ENCODE results near the gene RPS21. TPM values are rescaled to one million over a fixed set of nuclear protein-coding genes. Genes with fewer than 3 reads are reported as not detected.

The RPS21 gene
- polyA plus RNA-seq, 1 donor = 2,139 TPM

GRCh38 chr20:62396367-62397239 lies 9.7 kb downstream of the RPS21 start:
- Histone ChIP-seq H3K27ac (ENCODE audit: low read length) (no peak overlapping the region), H3K9me3 (ENCODE audit: control insufficient read depth, low read depth, low read length) (peaks cover 5% of the 10 kb centered on the region), H3K4me1 (ENCODE audit: control insufficient read depth, insufficient read depth, low read length) (no peaks in the 10 kb centered on the region), H3K36me3 (ENCODE audit: control insufficient read depth, insufficient read depth, low read length) (peaks cover 39% of the 10 kb centered on the region), H3K4me3 (ENCODE audit: low read length) (no peak overlapping the region), H3K27me3 (ENCODE audit: control insufficient read depth, insufficient read depth, low read length) (no peaks in the 10 kb centered on the region)
- DNase-seq = no peak
- WGBS (ENCODE audit: insufficient coverage, low lambda C conversion rate) = no CpG with 5 or more reads among the region's 35 CpGs

DNA sequence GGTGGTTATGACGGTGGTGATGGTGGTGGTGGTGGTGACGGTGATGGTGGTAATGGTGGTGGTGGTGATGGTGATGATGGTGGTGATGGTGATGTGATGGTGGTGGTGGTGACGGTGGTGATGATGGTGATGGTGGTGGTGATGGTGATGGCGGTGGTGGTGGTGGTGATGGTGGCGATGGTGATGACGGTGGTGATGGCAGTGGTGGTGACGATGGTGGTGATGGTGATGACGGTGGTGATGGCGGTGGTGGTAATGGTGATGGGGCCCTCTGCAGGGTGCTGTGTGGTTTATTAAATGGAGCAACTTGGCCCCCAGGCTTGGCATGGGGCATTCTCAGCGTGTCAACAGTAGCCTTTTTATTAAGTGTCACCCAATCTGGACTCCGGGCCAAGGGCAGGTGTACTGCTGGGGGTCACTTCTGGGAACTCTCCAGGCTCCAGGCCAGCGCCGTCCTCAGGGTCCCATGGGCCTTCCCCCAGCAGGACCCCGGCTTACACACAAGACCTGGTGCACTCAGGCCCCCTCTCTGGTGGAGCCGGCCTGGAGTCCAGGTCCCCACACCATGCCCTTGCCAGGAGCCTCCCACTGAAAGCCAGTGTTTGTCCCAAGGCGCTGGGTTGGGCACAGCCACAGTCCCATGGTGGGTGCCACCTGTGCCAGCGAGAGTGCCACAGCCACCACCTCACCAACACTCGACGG lies 11.4 kb downstream of the RPS21 start:
- no CpG with 5 or more reads among the region's 19 CpGs for WGBS (ENCODE audit: insufficient coverage, low lambda C conversion rate)
- Histone ChIP-seq H3K4me3 (ENCODE audit: low read length) (no peak overlapping the region), H3K27ac (ENCODE audit: low read length) (no peak overlapping the region), H3K36me3 (ENCODE audit: control insufficient read depth, insufficient read depth, low read length) (peaks cover 36% of the 10 kb centered on the region), H3K4me1 (ENCODE audit: control insufficient read depth, insufficient read depth, low read length) (no peaks in the 10 kb centered on the region), H3K27me3 (ENCODE audit: control insufficient read depth, insufficient read depth, low read length) (no peaks in the 10 kb centered on the region), H3K9me3 (ENCODE audit: control insufficient read depth, low read depth, low read length) (peaks cover 5% of the 10 kb centered on the region)
- DNase-seq = no peak

DNA sequence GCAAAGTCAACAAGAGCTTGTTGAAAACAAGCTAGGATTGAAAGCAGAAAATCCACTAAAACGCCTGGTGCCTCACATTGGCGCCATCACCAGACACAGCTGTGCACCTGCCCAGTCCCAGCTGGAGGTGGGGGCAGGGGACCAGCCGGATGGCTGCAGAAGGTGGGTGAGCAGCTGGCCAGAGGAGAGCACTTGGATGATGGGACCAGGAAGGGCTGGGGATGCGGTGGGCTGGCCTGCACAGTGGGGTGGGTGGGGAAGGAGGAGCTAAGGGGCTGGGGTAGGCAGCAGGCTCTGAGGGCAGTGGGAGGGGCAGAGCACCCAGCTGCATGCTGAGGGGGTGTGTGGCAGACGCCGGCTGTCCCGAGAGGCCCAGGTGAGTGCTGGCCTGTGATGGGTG lies 13.1 kb downstream of the RPS21 start:
- no CpG with 5 or more reads among the region's 7 CpGs for WGBS (ENCODE audit: insufficient coverage, low lambda C conversion rate)
- H3K4me3 ChIP-seq (ENCODE audit: low read length) = no peak overlapping the region
- no peaks in the 10 kb centered on the region for H3K27me3 ChIP-seq (ENCODE audit: control insufficient read depth, insufficient read depth, low read length)
- H3K36me3 ChIP-seq (ENCODE audit: control insufficient read depth, insufficient read depth, low read length) = peaks cover 24% of the 10 kb centered on the region
- peaks cover 5% of the 10 kb centered on the region for H3K9me3 ChIP-seq (ENCODE audit: control insufficient read depth, low read depth, low read length)
- no peaks in the 10 kb centered on the region for H3K4me1 ChIP-seq (ENCODE audit: control insufficient read depth, insufficient read depth, low read length)
- no peak overlapping the region for H3K27ac ChIP-seq (ENCODE audit: low read length)
- no peak for DNase-seq

GRCh38 chr20:62400541-62400940 lies 13.6 kb downstream of the RPS21 start:
- WGBS (ENCODE audit: insufficient coverage, low lambda C conversion rate) = no CpG with 5 or more reads among the region's 10 CpGs
- H3K4me1 ChIP-seq (ENCODE audit: control insufficient read depth, insufficient read depth, low read length) = no peaks in the 10 kb centered on the region
- peaks cover 19% of the 10 kb centered on the region for H3K36me3 ChIP-seq (ENCODE audit: control insufficient read depth, insufficient read depth, low read length)
- DNase-seq = no peak
- no peak overlapping the region for H3K27ac ChIP-seq (ENCODE audit: low read length)
- no peak overlapping the region for H3K4me3 ChIP-seq (ENCODE audit: low read length)
- peaks cover 5% of the 10 kb centered on the region for H3K9me3 ChIP-seq (ENCODE audit: control insufficient read depth, low read depth, low read length)
- H3K27me3 ChIP-seq (ENCODE audit: control insufficient read depth, insufficient read depth, low read length) = no peaks in the 10 kb centered on the region

DNA sequence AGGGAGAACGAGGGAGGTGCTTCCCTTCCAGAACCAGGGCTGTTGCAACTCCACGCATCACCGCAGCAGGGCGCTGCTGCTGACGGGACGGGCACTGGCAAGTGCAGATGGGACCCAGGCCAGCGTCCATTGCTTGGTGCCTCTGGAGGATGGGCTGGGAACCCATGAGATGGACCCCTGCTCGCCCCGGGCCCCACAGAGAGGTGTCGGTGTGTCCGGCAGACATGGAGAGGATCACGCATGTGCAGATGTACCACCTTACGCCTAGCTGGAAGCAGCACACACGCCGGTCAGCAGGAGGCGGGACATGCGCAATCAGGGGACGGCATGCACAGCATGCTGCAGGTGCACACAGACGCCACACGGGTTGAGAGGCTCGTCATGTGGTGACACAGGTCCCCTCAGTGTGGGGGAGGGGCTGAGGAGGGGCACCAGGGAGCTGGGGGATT lies 14.5 kb downstream of the RPS21 start:
- 100% methylated on average over 1 of the region's 21 CpGs for WGBS (ENCODE audit: insufficient coverage, low lambda C conversion rate)

DNA sequence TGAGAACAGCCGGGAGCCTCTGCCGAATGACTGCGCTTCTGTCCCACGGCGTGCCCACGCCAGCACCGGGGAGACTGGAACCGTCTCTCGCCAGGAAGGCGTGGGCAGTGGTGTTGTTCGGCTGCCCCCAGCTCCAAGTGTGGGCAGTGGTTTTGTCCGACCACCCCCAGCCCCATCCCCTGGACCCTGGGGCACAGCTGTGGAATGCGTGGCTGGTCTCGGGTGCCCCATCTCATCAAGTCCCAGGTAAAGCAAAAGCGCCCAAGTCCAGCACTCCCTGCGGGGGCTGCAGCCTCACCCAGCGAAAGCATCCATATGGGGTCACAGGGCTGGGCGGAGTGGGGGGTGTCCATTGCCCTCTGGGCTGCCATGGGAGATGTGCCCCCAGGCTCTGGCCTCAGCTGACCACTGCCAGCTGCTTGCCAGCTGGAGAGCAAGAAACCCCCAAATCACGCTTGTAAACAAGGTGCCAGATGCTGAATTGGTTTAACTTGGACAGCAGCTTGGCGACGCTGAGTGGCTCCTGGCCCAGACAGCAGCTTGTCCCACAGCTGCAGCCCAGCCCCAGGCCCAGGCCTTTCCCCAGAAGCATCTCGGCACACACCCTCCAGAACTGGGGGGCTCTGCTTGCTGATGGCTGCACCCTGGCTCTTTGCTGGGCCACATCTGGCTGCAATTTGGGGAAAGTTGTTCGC lies 15.7 kb downstream of the RPS21 start:
- Histone ChIP-seq H3K36me3 (ENCODE audit: control insufficient read depth, insufficient read depth, low read length) (peaks cover 17% of the 10 kb centered on the region), H3K9me3 (ENCODE audit: control insufficient read depth, low read depth, low read length) (peaks cover 7% of the 10 kb centered on the region), H3K4me3 (ENCODE audit: low read length) (no peak overlapping the region), H3K27ac (ENCODE audit: low read length) (no peak overlapping the region), H3K27me3 (ENCODE audit: control insufficient read depth, insufficient read depth, low read length) (no peaks in the 10 kb centered on the region), H3K4me1 (ENCODE audit: control insufficient read depth, insufficient read depth, low read length) (peaks cover 9% of the 10 kb centered on the region)
- no peak for DNase-seq
- no CpG with 5 or more reads among the region's 23 CpGs for WGBS (ENCODE audit: insufficient coverage, low lambda C conversion rate)

More for the DNA sequence above, 14.5 kb downstream of the RPS21 start:
- Histone ChIP-seq H3K27ac (ENCODE audit: low read length) (no peak overlapping the region), H3K9me3 (ENCODE audit: control insufficient read depth, low read depth, low read length) (peaks cover 5% of the 10 kb centered on the region), H3K4me1 (ENCODE audit: control insufficient read depth, insufficient read depth, low read length) (peaks cover 5% of the 10 kb centered on the region), H3K36me3 (ENCODE audit: control insufficient read depth, insufficient read depth, low read length) (peaks cover 17% of the 10 kb centered on the region), H3K4me3 (ENCODE audit: low read length) (no peak overlapping the region), H3K27me3 (ENCODE audit: control insufficient read depth, insufficient read depth, low read length) (no peaks in the 10 kb centered on the region)
- DNase-seq = no peak

DNA sequence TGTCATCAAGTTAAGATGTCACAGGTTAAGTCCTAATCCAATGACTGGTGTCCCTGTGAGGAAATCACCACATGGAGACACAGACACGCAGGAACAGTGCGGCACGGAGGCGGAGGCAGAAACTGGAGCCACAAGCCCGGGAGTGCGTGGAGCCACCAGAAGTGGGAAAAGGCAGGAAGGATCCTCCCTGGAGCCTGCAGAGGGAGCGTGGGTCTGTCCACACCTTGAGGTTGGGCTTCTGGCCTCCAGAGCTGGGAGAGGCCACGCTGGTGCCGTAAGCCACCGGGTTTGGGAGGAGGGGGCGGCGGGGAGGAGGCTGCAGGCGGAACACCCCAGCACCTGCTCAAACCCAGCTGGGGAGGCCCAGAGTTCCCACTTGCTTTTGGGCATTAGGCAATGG lies 16.4 kb downstream of the RPS21 start:
- H3K4me1 ChIP-seq (ENCODE audit: control insufficient read depth, insufficient read depth, low read length) = peaks cover 16% of the 10 kb centered on the region
- peaks cover 17% of the 10 kb centered on the region for H3K36me3 ChIP-seq (ENCODE audit: control insufficient read depth, insufficient read depth, low read length)
- no CpG with 5 or more reads among the region's 13 CpGs for WGBS (ENCODE audit: insufficient coverage, low lambda C conversion rate)
- peaks cover 3% of the 10 kb centered on the region for H3K9me3 ChIP-seq (ENCODE audit: control insufficient read depth, low read depth, low read length)
- DNase-seq = no peak
- no peak overlapping the region for H3K4me3 ChIP-seq (ENCODE audit: low read length)
- H3K27ac ChIP-seq (ENCODE audit: low read length) = no peak overlapping the region
- H3K27me3 ChIP-seq (ENCODE audit: control insufficient read depth, insufficient read depth, low read length) = no peaks in the 10 kb centered on the region

DNA sequence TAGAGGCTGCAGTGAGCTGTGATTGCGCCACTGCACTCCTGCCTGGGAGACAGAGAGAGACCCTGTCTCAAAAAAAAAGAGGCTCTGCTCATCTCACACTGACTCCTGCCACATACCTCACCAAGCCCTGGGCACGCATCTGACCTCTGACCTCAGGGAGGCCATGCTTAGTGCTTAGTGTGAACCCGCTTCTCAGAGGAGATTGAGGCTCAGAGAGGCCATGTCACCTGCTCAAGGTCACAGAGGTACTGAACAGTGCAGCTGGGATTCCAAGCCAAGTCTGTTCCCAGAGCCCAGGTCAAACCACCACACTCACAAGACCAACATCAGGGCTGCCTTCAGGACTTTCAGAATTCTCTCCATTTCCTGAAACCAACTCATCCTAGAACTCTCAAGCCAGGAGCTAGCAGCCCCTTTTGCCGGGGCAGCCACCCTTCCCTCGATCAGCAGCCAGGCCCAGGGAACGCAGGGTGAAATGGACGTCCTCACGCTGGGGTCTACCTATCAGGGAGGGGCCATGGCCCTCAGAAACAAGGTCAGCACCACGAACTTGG lies 17.3 kb downstream of the RPS21 start:
- DNase-seq = no peak
- peaks cover 17% of the 10 kb centered on the region for H3K36me3 ChIP-seq (ENCODE audit: control insufficient read depth, insufficient read depth, low read length)
- peaks cover 3% of the 10 kb centered on the region for H3K9me3 ChIP-seq (ENCODE audit: control insufficient read depth, low read depth, low read length)
- H3K27ac ChIP-seq (ENCODE audit: low read length) = no peak overlapping the region
- peaks cover 24% of the 10 kb centered on the region for H3K4me1 ChIP-seq (ENCODE audit: control insufficient read depth, insufficient read depth, low read length)
- H3K27me3 ChIP-seq (ENCODE audit: control insufficient read depth, insufficient read depth, low read length) = no peaks in the 10 kb centered on the region
- no CpG with 5 or more reads among the region's 9 CpGs for WGBS (ENCODE audit: insufficient coverage, low lambda C conversion rate)
- H3K4me3 ChIP-seq (ENCODE audit: low read length) = no peak overlapping the region

DNA sequence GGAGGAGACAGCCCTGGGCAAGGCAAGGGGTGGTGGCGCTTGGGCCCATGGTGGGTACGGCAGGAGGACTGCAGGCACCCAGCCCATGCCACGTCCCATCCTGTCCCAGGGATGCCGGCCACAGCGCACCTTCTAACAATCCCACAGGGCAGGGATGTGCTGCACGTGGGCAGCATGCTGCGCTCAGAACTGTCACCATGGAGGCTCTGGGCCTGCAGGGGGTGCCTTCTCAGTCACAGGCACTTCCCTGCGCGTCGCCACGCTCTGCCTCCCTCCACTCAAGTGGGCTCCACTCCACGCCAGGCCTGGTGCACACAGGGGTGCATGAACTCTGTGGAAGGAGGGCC lies 17.8 kb downstream of the RPS21 start:
- Histone ChIP-seq H3K27ac (ENCODE audit: low read length) (no peak overlapping the region), H3K4me1 (ENCODE audit: control insufficient read depth, insufficient read depth, low read length) (peaks cover 30% of the 10 kb centered on the region), H3K36me3 (ENCODE audit: control insufficient read depth, insufficient read depth, low read length) (peaks cover 17% of the 10 kb centered on the region), H3K9me3 (ENCODE audit: control insufficient read depth, low read depth, low read length) (peaks cover 3% of the 10 kb centered on the region), H3K27me3 (ENCODE audit: control insufficient read depth, insufficient read depth, low read length) (no peaks in the 10 kb centered on the region), H3K4me3 (ENCODE audit: low read length) (no peak overlapping the region)
- DNase-seq = no peak
- no CpG with 5 or more reads among the region's 12 CpGs for WGBS (ENCODE audit: insufficient coverage, low lambda C conversion rate)

Measured in large intestine (tissue), 3 donors.